Osteoblast (primary cell): ENCODE measurements around the gene RAB24. TPM values are rescaled to one million over a fixed set of nuclear protein-coding genes. Genes with fewer than 3 reads are reported as not detected.
A peak's percentile ranks its signal among the peaks of the same experiment; 100 is the strongest.

ENCODE experiments used
- DNase-seq: peaks from one replicate; pipeline ENCODE4 v3.0.0; 2011; ENCODE audit warnings: low spot score, mixed read lengths; ENCODE audit not compliant: insufficient read length; ENCODE audit errors: missing footprints
- H2AFZ ChIP-seq: 2 replicates; pipeline ENCODE4 v1.6.0; 2011; ENCODE audit warnings: mild to moderate bottlenecking, low read length
- H3K27ac ChIP-seq: 2 replicates; pipeline ENCODE4 v1.5.1; 2011; ENCODE audit warnings: mild to moderate bottlenecking, low read depth, low read length, moderate library complexity
- H3K27me3 ChIP-seq: 2 replicates; pipeline ENCODE4 v1.6.0; 2012; ENCODE audit warnings: mild to moderate bottlenecking, control low read depth, inconsistent platforms, low read length, moderate library complexity; ENCODE audit not compliant: insufficient read depth
- H3K36me3 ChIP-seq: 2 replicates; pipeline ENCODE4 v1.5.1; 2011; ENCODE audit warnings: mild to moderate bottlenecking, low read length, control low read depth, moderate library complexity; ENCODE audit not compliant: insufficient read depth
- H3K4me1 ChIP-seq: 2 replicates; pipeline ENCODE4 v1.5.1; 2011; ENCODE audit warnings: mild to moderate bottlenecking, low read length, control low read depth, moderate library complexity; ENCODE audit not compliant: insufficient read depth
- H3K4me2 ChIP-seq: 2 replicates; pipeline ENCODE4 v1.6.0; 2011; ENCODE audit warnings: mild to moderate bottlenecking, low read length; ENCODE audit not compliant: insufficient read depth
- H3K4me3 ChIP-seq: fragments of 200-600 bp; sonication (generic); 3 replicates; pipeline ENCODE4 v1.5.1; 2012; ENCODE audit warnings: mild to moderate bottlenecking, low read length, inconsistent platforms; ENCODE audit not compliant: insufficient read depth
- H3K79me2 ChIP-seq: 2 replicates; pipeline ENCODE4 v1.6.0; 2012; ENCODE audit warnings: mild to moderate bottlenecking, low read length, control low read depth, inconsistent platforms; ENCODE audit not compliant: insufficient read depth
- H3K9me3 ChIP-seq: 2 replicates; pipeline ENCODE4 v1.5.1; 2011; ENCODE audit warnings: low read depth, low read length, control low read depth
- H4K20me1 ChIP-seq: 2 replicates; pipeline ENCODE4 v1.6.0; 2012; ENCODE audit warnings: mild to moderate bottlenecking, low read length, control low read depth; ENCODE audit not compliant: insufficient read depth
- CTCF ChIP-seq: IDR thresholded peaks from 2 replicates; pipeline ENCODE4 v1.5.1; 2011; ENCODE audit warnings: mild to moderate bottlenecking, low read depth, low read length, moderate library complexity; ENCODE audit errors: extremely low read depth
- total RNA-seq: library from RNA; depleted of rRNA; stranded (reverse); fragments of >200 nt; gene quantifications from 2 replicates; pipeline ENCODE4 v1.2.3, GENCODE V29; 2012

Gene RAB24
- total RNA-seq, 1 donor: 22.8 TPM

- peak; percentile 14 for DNase-seq
- TF ChIP-seq CTCF: no peak
- Histone ChIP-seq H3K27ac (no peak overlapping the region), H3K4me2 (no peak overlapping the region), H4K20me1 (peaks cover 4% of the 10 kb centered on the region), H3K4me3 (no peak overlapping the region), H3K79me2 (peaks cover 16% of the 10 kb centered on the region), H2AFZ (no peak overlapping the region), H3K36me3 (peaks cover 72% of the 10 kb centered on the region), H3K4me1 (peaks cover 8% of the 10 kb centered on the region), H3K9me3 (no peaks in the 10 kb centered on the region), H3K27me3 (no peaks in the 10 kb centered on the region)
Observed at GRCh38 chr5:177270653-177271052, 32.9 kb downstream of the RAB24 start.

GRCh38 chr5:177269976-177270375 lies 33.5 kb downstream of the RAB24 start:
- Histone ChIP-seq H3K9me3 (no peaks in the 10 kb centered on the region), H2AFZ (no peak overlapping the region), H3K27me3 (no peaks in the 10 kb centered on the region), H3K4me3 (no peak overlapping the region), H3K4me2 (no peak overlapping the region), H3K27ac (no peak overlapping the region), H3K79me2 (peaks cover 16% of the 10 kb centered on the region), H4K20me1 (peaks cover 4% of the 10 kb centered on the region), H3K36me3 (peaks cover 74% of the 10 kb centered on the region), H3K4me1 (peaks cover 8% of the 10 kb centered on the region)
- DNase-seq: no peak
- no peak for TF ChIP-seq CTCF

GRCh38 chr5:177269232-177269895 lies 34.2 kb downstream of the RAB24 start:
- H3K79me2 ChIP-seq: peaks cover 16% of the 10 kb centered on the region
- H2AFZ ChIP-seq: no peak overlapping the region
- H3K27me3 ChIP-seq: no peaks in the 10 kb centered on the region
- no peak for TF ChIP-seq CTCF
- peaks cover 8% of the 10 kb centered on the region for H3K4me1 ChIP-seq
- H3K27ac ChIP-seq: no peak overlapping the region
- H3K9me3 ChIP-seq: no peaks in the 10 kb centered on the region
- H4K20me1 ChIP-seq: peaks cover 4% of the 10 kb centered on the region
- peaks cover 69% of the 10 kb centered on the region for H3K36me3 ChIP-seq
- no peak overlapping the region for H3K4me2 ChIP-seq
- DNase-seq: no peak
- H3K4me3 ChIP-seq: no peak overlapping the region

- H4K20me1 ChIP-seq: no peaks in the 10 kb centered on the region
- no peaks in the 10 kb centered on the region for H3K9me3 ChIP-seq
- no peaks in the 10 kb centered on the region for H3K27me3 ChIP-seq
- H3K79me2 ChIP-seq: peaks cover 6% of the 10 kb centered on the region
- no peak overlapping the region for H3K4me3 ChIP-seq
- H3K36me3 ChIP-seq: peaks cover 68% of the 10 kb centered on the region
- no peak overlapping the region for H3K27ac ChIP-seq
- no peak for DNase-seq
- no peak overlapping the region for H2AFZ ChIP-seq
- TF ChIP-seq CTCF: no peak
- H3K4me1 ChIP-seq: peaks cover 3% of the 10 kb centered on the region
- H3K4me2 ChIP-seq: no peak overlapping the region
Observed at GRCh38 chr5:177265395-177265794, 38.1 kb downstream of the RAB24 start.
